ENCODE measurements around the gene DCLK3. TPM values are rescaled to one million over a fixed set of nuclear protein-coding genes. Genes with fewer than 3 reads are reported as not detected.

The DCLK3 gene, protein sequence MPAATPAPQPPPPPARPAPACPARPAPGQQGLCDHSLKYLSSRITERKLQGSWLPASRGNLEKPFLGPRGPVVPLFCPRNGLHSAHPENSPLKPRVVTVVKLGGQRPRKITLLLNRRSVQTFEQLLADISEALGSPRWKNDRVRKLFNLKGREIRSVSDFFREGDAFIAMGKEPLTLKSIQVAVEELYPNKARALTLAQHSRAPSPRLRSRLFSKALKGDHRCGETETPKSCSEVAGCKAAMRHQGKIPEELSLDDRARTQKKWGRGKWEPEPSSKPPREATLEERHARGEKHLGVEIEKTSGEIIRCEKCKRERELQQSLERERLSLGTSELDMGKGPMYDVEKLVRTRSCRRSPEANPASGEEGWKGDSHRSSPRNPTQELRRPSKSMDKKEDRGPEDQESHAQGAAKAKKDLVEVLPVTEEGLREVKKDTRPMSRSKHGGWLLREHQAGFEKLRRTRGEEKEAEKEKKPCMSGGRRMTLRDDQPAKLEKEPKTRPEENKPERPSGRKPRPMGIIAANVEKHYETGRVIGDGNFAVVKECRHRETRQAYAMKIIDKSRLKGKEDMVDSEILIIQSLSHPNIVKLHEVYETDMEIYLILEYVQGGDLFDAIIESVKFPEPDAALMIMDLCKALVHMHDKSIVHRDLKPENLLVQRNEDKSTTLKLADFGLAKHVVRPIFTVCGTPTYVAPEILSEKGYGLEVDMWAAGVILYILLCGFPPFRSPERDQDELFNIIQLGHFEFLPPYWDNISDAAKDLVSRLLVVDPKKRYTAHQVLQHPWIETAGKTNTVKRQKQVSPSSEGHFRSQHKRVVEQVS
- under 1 TPM in 3 of 6 donors, not detected in 3; 0.06 to 0.16 (median 0.12) TPM for total RNA-seq
- under 1 TPM; 0.04 to 0.07 TPM for polyA plus RNA-seq

- TF ChIP-seq CTCF (IDR thresholded peaks at IDR 0.05): no peak
- H3K9me3 ChIP-seq: no peaks in the 10 kb centered on the region
- FAIRE-seq (no peak), DNase-seq (peak in 2 of 6 donors; percentile 60 to 62), ATAC-seq (peak in 3 of 4 donors; percentile 18 to 41 (median 22))
- no peaks in the 10 kb centered on the region for H3K36me3 ChIP-seq
- H3K4me3 ChIP-seq: peak within 1 kb of the TSS in 2 of 4 donors; percentile 17 to 33
- 3% methylated on average over 60 to 99 of the region's 99 CpGs for WGBS, 2 donors
- intact Hi-C loops (cut with DNase I): no loop called here
- H3K27ac ChIP-seq: no peak within 1 kb of the TSS
- H3K4me1 ChIP-seq: no peaks in the 10 kb centered on the region
- H3K27me3 ChIP-seq: peaks cover 0 to 14% (median 0%) of the 10 kb centered on the region in 4 donors
Measured at GRCh38 chr3:36763850-36764703, at the start of gene DCLK3. DCLK3 (minus strand) TSS chr3:36764553; CDS start chr3:36764263, 290 bp downstream.

DNA sequence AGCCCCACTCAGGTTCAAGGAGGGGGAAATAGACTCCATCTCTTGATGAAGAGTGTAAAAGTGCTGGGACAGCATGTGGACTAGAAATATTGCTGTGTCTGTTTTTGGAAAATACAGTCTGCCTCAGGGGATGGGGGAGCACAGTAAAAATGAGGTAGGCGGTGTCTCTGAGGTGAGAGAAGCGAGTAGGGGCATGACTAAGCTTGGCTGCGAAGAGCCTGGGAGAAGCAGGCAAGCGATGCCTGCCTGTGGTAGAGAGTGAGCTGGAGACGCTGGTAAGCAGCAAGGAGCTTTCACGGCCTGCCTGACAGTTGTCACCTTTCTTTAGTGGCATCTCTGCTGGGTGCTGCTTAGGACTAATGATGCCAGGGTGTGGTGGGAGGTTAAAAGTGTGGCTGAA, 49.0 kb upstream of the DCLK3 start:
- TF ChIP-seq CTCF (IDR thresholded peaks at IDR 0.05): no peak
- no peak overlapping the region for H3K27ac ChIP-seq
- FAIRE-seq: no peak

GRCh38 chr3:36812240-36812639, 47.9 kb upstream of the DCLK3 start:
- 70 to 89% methylated on average over 1 of the region's 1 CpG for WGBS, 2 donors

More for the DNA sequence above, 49.0 kb upstream of the DCLK3 start:
- no peaks in the 10 kb centered on the region for H3K9me3 ChIP-seq
- no peaks in the 10 kb centered on the region for H3K27me3 ChIP-seq
- H3K4me1 ChIP-seq: no peaks in the 10 kb centered on the region
- intact Hi-C loops (cut with DNase I): no loop called here
- H3K4me3 ChIP-seq: no peak overlapping the region
- WGBS, 2 donors: 78 to 94% methylated on average over 6 of the region's 6 CpGs
- H3K36me3 ChIP-seq: no peaks in the 10 kb centered on the region
- DNase-seq (no peak), ATAC-seq (no peak)

DNA sequence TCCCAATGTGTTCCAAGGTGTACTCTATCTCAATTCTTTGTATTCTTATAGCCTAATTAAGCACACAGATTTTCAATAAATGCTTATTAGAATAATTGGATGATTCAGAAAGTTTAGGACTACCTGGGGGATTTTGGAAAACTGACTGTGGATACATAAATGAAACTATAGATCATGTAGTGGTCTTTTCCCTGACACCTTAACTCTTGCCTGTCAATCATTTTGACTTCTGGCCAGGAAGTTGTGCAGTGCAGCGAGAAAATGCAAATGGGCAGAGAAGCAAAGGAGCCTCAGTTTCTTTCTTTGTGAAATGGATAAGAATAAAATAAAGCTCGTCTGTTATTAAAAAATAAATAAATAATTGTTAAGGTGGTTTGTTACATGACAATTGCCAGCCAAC, 47.4 kb upstream of the DCLK3 start:
- FAIRE-seq (no peak), ATAC-seq (no peak), DNase-seq (no peak)
- Histone ChIP-seq H3K27me3 (no peaks in the 10 kb centered on the region), H3K4me1 (no peaks in the 10 kb centered on the region), H3K36me3 (no peaks in the 10 kb centered on the region), H3K27ac (no peak overlapping the region), H3K4me3 (no peak overlapping the region), H3K9me3 (no peaks in the 10 kb centered on the region)
- WGBS, 2 donors: 78 to 81% methylated on average over 2 of the region's 2 CpGs
- intact Hi-C loops (cut with DNase I): no loop called here
- TF ChIP-seq CTCF (IDR thresholded peaks at IDR 0.05): no peak

More at GRCh38 chr3:36812240-36812639, 47.9 kb upstream of the DCLK3 start:
- no peaks in the 10 kb centered on the region for H3K27me3 ChIP-seq
- H3K4me3 ChIP-seq: no peak overlapping the region
- H3K27ac ChIP-seq: no peak overlapping the region
- no peak for FAIRE-seq
- no peak for ATAC-seq
- intact Hi-C loops (cut with DNase I): no loop called here
- no peaks in the 10 kb centered on the region for H3K36me3 ChIP-seq
- no peaks in the 10 kb centered on the region for H3K4me1 ChIP-seq
- no peak for DNase-seq
- H3K9me3 ChIP-seq: no peaks in the 10 kb centered on the region
- TF ChIP-seq CTCF (IDR thresholded peaks at IDR 0.05): no peak
